GM12864 (cell line): ENCODE data around the gene SELENOM.
"Not testable (repeated sequence)": the region's sequence is repeated elsewhere in the genome, so short reads cannot be mapped to it uniquely, and the experiment has no call there.

Source experiments
- DNase-seq: peaks from one replicate; pipeline ENCODE4 v3.0.0-alpha.2; 2011; ENCODE audit warnings: low read depth
- H3K4me3 ChIP-seq: 2 replicates; pipeline ENCODE4 v1.5.1; 2011; ENCODE audit warnings: mild to moderate bottlenecking, low read depth, low read length, control low read depth
- CTCF ChIP-seq: IDR thresholded peaks from 2 replicates; pipeline ENCODE4 v1.5.1; 2011; ENCODE audit warnings: low read depth, mild to moderate bottlenecking, moderate library complexity, low read length, control low read depth, inconsistent platforms; ENCODE audit errors: missing control alignments

The SELENOM gene

GRCh38 chr22:31122196-31122531 lies 14.8 kb upstream of the SELENOM start:
- no peak for TF ChIP-seq CTCF
- DNase-seq, result no peak
- H3K4me3 ChIP-seq, result no peak overlapping the region

GRCh38 chr22:31121403-31121802 lies 14.0 kb upstream of the SELENOM start:
- H3K4me3 ChIP-seq, result no peak overlapping the region
- no peak for TF ChIP-seq CTCF
- DNase-seq, result no peak

GRCh38 chr22:31120642-31121041 lies 13.3 kb upstream of the SELENOM start:
- H3K4me3 ChIP-seq, result no peak overlapping the region
- DNase-seq, result no peak
- no peak for TF ChIP-seq CTCF

DNA sequence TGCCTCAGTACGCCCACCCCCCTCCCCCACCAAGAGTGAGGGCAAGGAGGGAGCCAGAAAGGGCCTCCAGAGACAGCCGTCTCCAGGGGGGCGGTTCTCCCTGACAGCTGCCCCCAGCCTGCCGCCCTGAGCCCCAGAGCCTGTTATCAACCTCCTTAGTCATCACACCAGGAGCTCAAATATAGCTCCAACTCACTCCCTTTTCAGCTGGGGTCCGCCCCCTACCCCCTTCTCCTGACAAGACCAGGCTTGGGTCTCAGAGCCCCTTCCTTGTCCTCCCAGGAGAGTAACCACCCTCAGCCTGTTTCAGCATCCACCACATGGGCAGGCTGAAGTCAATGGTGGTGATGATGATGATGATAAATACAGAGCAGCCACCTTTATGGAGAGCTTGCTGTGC lies 12.9 kb upstream of the SELENOM start:
- TF ChIP-seq CTCF, result no peak

DNA sequence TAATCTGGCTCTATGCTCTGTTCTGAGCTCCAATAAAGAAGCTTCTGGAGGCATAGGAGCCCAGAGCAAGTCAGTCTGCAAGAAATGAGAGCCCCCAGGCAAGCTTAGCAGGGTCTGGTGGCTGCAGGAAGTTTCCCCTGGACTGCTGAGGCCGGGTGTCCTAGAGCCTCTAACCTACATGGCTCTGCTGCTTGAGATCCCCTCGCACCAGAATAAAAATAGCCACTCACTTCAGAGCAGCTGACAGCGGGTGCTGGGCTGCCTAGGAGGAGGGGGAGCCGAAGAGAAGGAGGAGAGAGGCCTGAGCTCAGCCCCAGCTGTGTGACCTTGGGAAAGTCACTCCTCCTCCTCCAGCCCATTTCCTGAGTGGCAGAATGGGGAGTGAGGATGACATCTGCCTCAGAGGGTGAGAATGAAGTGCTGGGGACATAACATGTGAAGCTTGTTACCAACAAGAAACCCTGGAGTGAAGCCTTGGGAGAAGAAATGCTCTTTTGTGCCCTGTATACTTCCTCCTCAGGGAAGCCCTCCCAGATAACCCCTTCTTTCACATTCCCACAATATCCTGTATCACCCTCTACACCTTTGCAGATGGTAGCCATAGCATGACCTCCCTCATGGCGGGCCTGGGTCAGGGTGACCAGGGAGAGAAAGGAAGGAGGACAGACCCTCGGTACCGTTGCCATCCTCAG lies 11.8 kb upstream of the SELENOM start:
- H3K4me3 ChIP-seq, result no peak overlapping the region
- no peak for DNase-seq
- no peak for TF ChIP-seq CTCF

More for the DNA sequence above, 12.9 kb upstream of the SELENOM start:
- DNase-seq, result no peak
- no peak overlapping the region for H3K4me3 ChIP-seq

DNA sequence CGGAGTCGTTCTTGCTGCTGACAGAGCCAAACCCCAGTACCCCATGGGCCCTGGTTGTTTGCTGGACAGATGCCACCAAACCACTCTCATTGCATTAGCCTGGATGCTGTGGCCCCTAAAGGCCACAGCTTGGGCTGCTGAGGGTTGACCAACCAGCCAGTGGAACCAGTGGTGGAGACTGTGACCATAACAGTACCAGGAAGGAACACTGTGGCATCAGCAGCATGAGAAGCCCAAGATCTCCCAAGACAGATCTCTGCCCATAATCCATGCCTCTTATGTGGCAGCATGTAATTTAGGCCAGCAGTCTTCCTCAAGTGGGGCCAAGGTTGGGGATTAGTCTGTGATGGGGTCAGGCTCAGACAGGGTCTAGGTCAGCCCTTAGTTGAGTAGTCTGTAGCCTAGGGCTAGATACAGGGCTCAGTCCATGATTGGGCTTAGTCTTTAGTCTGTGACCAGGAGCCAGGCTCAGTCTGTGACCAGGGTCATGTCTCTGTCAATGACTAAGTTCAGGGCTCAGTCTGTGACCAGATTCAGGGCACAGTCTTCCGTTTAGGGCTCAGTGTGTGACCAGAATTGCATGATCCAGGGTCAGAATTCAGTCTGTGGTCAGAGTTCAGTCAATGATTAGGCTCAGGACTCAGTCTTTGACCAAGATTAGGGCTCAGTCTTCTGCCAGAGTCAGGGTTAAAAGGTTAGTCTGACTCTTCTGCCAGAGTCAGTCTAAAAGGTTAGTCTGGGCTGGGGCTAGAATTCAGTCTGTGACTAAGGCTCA lies 10.9 kb upstream of the SELENOM start:
- H3K4me3 ChIP-seq, result no peak overlapping the region
- TF ChIP-seq CTCF, result no peak
- no peak for DNase-seq

- H3K4me3 ChIP-seq, DNase-seq: not testable (repeated sequence)
These were observed 5.3 kb upstream of the SELENOM start for GRCh38 chr22:31112547-31113091.
